HG03575 (cell line): Measurements from ENCODE around the gene FLNA.
"Not testable (repeated sequence)": the region's sequence is repeated elsewhere in the genome, so short reads cannot be mapped to it uniquely, and the experiment has no call there.

Experiments used
- ATAC-seq: cut with Tn5 transposase; IDR thresholded peaks from one replicate; pipeline ENCODE4 v1.9.1; 2021; ENCODE audit not compliant: unreplicated experiment, insufficient number of reproducible peaks, low FRiP score; ENCODE audit errors: extremely low read depth

Gene FLNA

GRCh38 chrX:154320406-154320805, 54.0 kb downstream of the FLNA start:
- no peak for ATAC-seq

GRCh38 chrX:154317391-154317995, 56.9 kb downstream of the FLNA start:
- ATAC-seq, result no peak

GRCh38 chrX:154315416-154315815, 59.0 kb downstream of the FLNA start:
- ATAC-seq, result no peak

GRCh38 chrX:154313147-154313546, 61.3 kb downstream of the FLNA start:
- no peak for ATAC-seq

GRCh38 chrX:154312116-154312515, 62.3 kb downstream of the FLNA start:
- ATAC-seq, result no peak

GRCh38 chrX:154310616-154311536, 63.6 kb downstream of the FLNA start:
- ATAC-seq, result no peak

- no peak for ATAC-seq
Measured at GRCh38 chrX:154309041-154309775, 65.2 kb downstream of the FLNA start.

- no peak for ATAC-seq
Measured at GRCh38 chrX:154308108-154308946, 66.1 kb downstream of the FLNA start.

GRCh38 chrX:154307202-154307601, 67.2 kb downstream of the FLNA start:
- no peak for ATAC-seq

GRCh38 chrX:154305541-154306205, 68.8 kb downstream of the FLNA start:
- no peak for ATAC-seq

GRCh38 chrX:154304846-154305245, 69.6 kb downstream of the FLNA start:
- ATAC-seq, result no peak

- no peak for ATAC-seq
Measured at GRCh38 chrX:154303476-154303875, 71.0 kb downstream of the FLNA start.

GRCh38 chrX:154302998-154303397, 71.4 kb downstream of the FLNA start:
- not testable (repeated sequence) for ATAC-seq

GRCh38 chrX:154300816-154301215, 73.6 kb downstream of the FLNA start:
- ATAC-seq, result no peak
